HG03460 (cell line): ENCODE results near the gene PTGES2.
"Not testable (repeated sequence)": the region's sequence is repeated elsewhere in the genome, so short reads cannot be mapped to it uniquely, and the experiment has no call there.

Experiments used
- ATAC-seq: cut with Tn5 transposase; IDR thresholded peaks from one replicate; pipeline ENCODE4 v1.9.1; 2021; ENCODE audit not compliant: unreplicated experiment

PTGES2 gene

GRCh38 chr9:128120741-128121465 lies 6.6 kb downstream of the PTGES2 start:
- ATAC-seq, result no peak

GRCh38 chr9:128120061-128120740 lies 7.3 kb downstream of the PTGES2 start:
- no peak for ATAC-seq

GRCh38 chr9:128118971-128119665 lies 8.4 kb downstream of the PTGES2 start:
- ATAC-seq, result no peak

- no peak for ATAC-seq
Measured at GRCh38 chr9:128118472-128118857, 9.1 kb downstream of the PTGES2 start.

GRCh38 chr9:128117613-128118471 lies 9.7 kb downstream of the PTGES2 start:
- ATAC-seq, result no peak

GRCh38 chr9:128116104-128117083 lies 11.1 kb downstream of the PTGES2 start:
- ATAC-seq, result no peak

- no peak for ATAC-seq
Measured at GRCh38 chr9:128115187-128116103, 12.1 kb downstream of the PTGES2 start.

GRCh38 chr9:128114326-128115186 lies 13.0 kb downstream of the PTGES2 start:
- no peak for ATAC-seq

GRCh38 chr9:128113526-128114325 lies 13.8 kb downstream of the PTGES2 start:
- ATAC-seq, result no peak

- ATAC-seq, result not testable (repeated sequence)
Measured at GRCh38 chr9:128111726-128112125, 15.8 kb downstream of the PTGES2 start.

- no peak for ATAC-seq
Measured at GRCh38 chr9:128109050-128109709, 18.3 kb downstream of the PTGES2 start.

- ATAC-seq, result no peak
Measured at GRCh38 chr9:128108269-128109049, 19.1 kb downstream of the PTGES2 start.

- no peak for ATAC-seq
Measured at GRCh38 chr9:128107468-128108268, 19.9 kb downstream of the PTGES2 start.

- ATAC-seq, result no peak
Measured at GRCh38 chr9:128106940-128107467, 20.5 kb downstream of the PTGES2 start.
